Activated CD8-positive, alpha-beta memory T cell treated with anti-CD3 and anti-CD28 coated beads for 48 hours (primary cell): ENCODE data around the gene BORCS8.
"Not testable (repeated sequence)": the region's sequence is repeated elsewhere in the genome, so short reads cannot be mapped to it uniquely, and the experiment has no call there.

Experiments
- DNase-seq, 3 experiments: peaks; one replicate each; pipeline ENCODE4 v3.0.0-alpha.2; 2020; ENCODE audit warnings: low read depth in 2 of 3, low spot score in 2 of 3

The BORCS8 gene

GRCh38 chr19:19192078-19192882 is at the start of gene BORCS8, which contains the start of gene RFXANK:
Gene BORCS8 (minus strand): TSS chr19:19192152. CDS start chr19:19192117, 35 bp downstream.
Gene RFXANK (plus strand): TSS chr19:19192258. CDS start chr19:19193947, 1,689 bp downstream.
- peak; percentile 79 to 98 (median 94) for DNase-seq

GRCh38 chr19:19240476-19240875 is 48.5 kb upstream of the BORCS8 start:
- no peak for DNase-seq

- DNase-seq: no peak
Measured at GRCh38 chr19:19239675-19240074, 47.7 kb upstream of the BORCS8 start.

DNA sequence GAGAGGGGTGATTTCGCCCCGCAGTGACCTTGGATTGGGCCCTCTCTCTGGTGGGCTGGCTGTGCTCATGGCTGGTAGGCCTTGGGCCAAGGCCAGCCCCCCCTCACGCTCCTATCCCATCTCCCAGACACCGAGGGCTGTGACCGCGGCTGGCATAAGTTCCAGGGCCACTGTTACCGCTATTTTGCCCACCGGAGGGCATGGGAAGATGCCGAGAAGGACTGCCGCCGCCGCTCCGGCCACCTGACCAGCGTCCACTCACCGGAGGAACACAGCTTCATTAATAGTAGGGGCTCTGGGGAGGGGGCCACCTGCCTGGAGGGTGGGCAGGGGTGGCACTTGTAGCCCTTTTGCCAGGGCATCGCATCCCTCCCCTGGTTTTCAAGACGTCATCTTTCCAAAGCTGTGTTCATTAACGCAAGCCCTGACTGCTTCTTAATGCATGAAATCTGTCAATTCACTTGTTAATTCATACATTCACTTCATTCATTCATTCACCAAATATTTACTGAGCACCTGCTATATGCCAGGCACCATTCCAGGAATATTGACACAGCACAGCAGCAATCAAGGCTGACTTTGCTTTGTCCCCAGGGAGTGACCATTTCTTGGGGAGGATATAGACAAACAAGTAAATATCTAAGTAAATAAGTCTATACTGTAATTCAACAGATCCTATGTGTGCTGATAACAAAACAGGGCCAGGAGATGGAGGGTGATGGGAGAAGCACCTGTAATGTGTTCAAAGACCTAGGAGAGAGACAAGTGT is 46.4 kb upstream of the BORCS8 start:
- DNase-seq: no peak

- no peak for DNase-seq
Measured at GRCh38 chr19:19236173-19236572, 44.2 kb upstream of the BORCS8 start.

DNA sequence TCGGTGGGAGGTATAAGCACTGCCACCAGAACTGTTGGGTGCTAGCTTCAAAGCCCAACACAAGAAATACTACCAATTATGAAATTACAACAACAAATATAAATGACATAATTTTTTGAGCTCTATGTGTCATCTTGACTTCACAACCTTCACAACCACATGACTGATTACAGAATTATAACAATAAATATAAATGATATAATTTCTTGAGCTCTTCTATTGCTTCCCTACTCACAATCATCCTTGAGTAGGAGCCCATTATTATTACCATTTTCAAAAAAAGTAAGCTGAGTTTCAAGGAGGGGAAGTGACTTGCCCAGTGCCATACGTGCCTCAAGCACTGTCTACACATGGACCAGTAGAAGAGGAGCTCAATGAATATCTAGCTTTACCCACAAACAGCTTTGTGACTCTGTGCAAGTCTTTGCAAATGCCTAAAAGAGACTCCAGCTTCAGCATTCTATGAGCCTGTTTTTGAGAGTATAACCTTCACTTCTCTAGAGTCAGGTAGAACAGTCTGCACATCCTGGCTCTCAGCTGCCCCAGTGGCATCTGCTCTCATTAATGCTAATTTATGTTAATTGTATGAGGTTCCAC is 42.4 kb upstream of the BORCS8 start:
- no peak for DNase-seq

DNA sequence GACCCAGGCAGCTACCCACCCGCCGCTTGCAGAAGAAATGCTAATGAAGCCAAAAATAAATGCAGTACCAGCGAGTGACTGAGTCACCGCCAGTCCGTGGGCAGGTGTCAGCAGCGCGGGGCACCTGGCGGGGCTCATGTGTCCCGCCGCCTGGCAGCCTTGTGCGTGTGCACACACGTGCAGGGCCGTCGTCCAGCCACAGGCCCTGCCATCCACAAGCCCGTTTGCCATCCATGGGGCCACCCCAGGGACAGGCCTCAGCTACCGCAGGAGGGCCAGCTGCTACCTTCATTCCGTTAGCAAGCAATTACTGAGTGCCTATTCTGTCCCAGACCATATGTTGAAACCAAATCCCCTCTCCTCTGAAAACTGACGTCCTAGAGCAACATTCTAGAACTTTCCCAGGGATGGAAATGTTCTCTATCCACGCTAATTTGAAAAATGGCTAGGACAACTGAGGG is 40.3 kb upstream of the BORCS8 start:
- DNase-seq: no peak

- DNase-seq: no peak
Measured at GRCh38 chr19:19230999-19231398, 39.0 kb upstream of the BORCS8 start.

- no peak for DNase-seq
Measured at GRCh38 chr19:19229701-19230100, 37.7 kb upstream of the BORCS8 start.

- no peak for DNase-seq
Measured at GRCh38 chr19:19227217-19227616, 35.3 kb upstream of the BORCS8 start.

GRCh38 chr19:19226663-19227062 is 34.7 kb upstream of the BORCS8 start:
- DNase-seq: no peak

DNA sequence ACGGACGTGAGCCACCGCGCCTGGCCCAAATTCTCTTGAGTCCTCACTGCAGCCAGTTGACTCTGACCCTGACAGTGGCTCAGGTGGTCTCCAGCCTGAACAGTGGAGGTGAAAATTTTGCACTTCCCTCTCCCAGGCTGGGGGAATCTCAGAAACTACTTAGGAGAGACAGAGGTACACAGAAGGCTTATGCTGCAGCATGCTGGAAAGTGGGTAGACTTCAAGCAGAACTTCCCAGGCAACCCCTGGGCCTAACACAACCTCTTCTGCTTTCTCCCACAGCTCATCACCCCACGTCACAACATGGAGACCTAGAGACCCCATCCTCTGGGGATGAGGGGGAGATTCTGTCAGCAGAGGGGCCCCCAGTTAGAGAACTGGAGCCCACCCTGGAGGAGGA is 34.3 kb upstream of the BORCS8 start:
- no peak for DNase-seq

- peak; percentile 37 to 56 (median 46) for DNase-seq
Measured at GRCh38 chr19:19224852-19225494, 33.0 kb upstream of the BORCS8 start.

- no peak for DNase-seq
Measured at GRCh38 chr19:19224150-19224851, 32.3 kb upstream of the BORCS8 start.

- no peak for DNase-seq
Measured at GRCh38 chr19:19223636-19224035, 31.7 kb upstream of the BORCS8 start.

- no peak for DNase-seq
Measured at GRCh38 chr19:19223060-19223459, 31.1 kb upstream of the BORCS8 start.

- not testable (repeated sequence) for DNase-seq
Measured at GRCh38 chr19:19221000-19221399, 29.0 kb upstream of the BORCS8 start.

- DNase-seq: no peak
Measured at GRCh38 chr19:19218911-19219310, 27.0 kb upstream of the BORCS8 start.

DNA sequence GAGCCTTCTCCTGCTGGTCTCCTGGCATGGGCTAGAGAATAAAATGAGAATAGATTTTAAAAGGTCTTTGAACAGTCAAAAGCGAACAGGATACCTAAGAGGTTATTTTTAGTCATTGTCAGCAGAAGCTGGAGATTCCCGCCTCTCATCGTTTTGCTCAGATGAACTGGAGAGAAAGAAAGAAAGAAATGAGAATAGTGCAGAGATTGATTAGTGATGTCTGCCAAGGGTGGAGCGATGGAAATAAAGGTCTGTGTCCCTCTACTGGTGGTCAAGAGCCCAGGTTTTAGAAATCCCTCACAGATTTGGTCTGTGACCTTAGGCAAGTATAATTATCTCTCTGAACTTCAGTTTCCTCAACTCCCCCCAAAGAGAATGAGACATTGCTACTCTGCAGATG is 25.1 kb upstream of the BORCS8 start:
- DNase-seq: no peak

- no peak for DNase-seq
Measured at GRCh38 chr19:19215792-19216191, 23.8 kb upstream of the BORCS8 start.

GRCh38 chr19:19214892-19215291 is 22.9 kb upstream of the BORCS8 start:
- DNase-seq: no peak
